ENCODE data around the gene FOXP1.
A peak's percentile ranks its signal among the peaks of the same experiment; 100 is the strongest.
"Not testable (repeated sequence)": the region's sequence is repeated elsewhere in the genome, so short reads cannot be mapped to it uniquely, and the experiment has no call there.

The FOXP1 gene

GRCh38 chr3:71045917-71046282, 537.6 kb downstream of the FOXP1 start:
- no peak for DNase-seq

DNA sequence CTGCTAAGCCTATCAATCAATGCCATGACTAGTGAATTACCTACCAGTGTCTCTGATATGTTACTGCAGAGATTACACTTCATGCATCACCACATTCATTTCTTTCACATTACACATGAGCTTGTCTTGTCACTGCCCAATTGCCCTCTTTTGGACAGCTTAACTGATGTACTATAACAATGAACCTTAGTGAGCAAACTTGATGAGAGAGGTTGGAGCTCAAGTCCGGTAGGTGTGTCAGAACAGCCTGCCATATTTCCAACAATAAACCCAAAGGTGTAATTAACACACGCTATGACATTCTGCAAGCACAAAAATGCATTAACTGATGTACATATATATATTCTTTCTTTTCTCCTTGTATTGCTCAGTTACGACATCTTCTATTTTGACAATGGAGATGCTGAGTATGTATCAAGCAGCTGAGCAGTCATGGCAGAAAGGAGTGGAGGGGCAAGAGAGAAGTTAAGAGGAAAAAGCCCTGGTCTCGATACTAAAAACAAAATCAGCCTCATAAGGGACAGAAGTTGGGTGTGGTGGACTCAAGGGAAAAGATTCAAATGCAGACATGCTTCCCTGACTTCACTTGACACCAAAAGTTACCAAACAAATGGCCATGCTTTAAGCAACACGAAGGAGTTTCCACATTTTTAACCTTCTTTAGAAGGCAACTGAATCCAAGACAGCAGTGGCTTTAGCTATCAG, 538.2 kb downstream of the FOXP1 start:
- DNase-seq: no peak

GRCh38 chr3:71042759-71043158, 540.8 kb downstream of the FOXP1 start:
- no peak for DNase-seq

- DNase-seq: no peak
Measured at GRCh38 chr3:71041371-71041770, 542.2 kb downstream of the FOXP1 start.

DNA sequence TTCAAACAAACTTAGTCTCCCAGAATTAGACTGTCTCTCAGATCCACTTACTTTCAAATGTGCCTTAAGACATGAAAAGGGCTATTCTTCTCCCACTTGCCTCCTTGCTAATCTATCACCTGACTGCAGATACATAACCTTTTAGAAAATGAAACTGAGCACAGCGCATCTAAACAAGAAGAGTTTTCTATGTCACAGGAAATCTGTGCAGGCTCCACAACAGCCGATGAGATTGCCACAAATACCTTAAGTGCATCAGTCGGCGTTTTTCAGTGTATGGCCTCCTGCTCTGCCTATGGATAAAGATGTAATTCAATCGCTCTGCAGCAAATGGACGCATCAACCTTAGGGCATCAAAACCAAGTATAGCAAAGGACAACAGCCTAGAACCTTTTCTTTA, 544.2 kb downstream of the FOXP1 start:
- DNase-seq: peak; percentile 40

DNA sequence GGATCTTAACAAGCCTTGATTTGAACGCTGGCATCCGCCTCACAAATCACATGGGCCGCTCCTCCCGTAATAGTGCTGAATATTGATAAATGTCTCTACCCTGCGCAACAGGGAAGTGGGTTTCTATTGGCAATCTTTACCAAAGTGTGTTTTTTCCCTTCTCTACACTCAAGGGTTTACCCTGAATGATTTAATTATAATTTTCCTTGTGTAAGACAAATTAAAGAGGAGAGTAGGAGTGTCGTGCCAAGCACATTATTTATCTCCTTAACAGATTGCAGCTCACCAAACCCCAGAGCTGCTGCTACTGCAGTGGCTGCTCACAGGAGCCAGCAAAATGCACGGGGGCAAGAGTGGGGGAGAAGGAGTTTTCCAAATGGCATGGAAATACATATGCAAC, 545.8 kb downstream of the FOXP1 start:
- no peak for DNase-seq

- DNase-seq: no peak
Measured at GRCh38 chr3:71035886-71036285, 547.6 kb downstream of the FOXP1 start.

DNA sequence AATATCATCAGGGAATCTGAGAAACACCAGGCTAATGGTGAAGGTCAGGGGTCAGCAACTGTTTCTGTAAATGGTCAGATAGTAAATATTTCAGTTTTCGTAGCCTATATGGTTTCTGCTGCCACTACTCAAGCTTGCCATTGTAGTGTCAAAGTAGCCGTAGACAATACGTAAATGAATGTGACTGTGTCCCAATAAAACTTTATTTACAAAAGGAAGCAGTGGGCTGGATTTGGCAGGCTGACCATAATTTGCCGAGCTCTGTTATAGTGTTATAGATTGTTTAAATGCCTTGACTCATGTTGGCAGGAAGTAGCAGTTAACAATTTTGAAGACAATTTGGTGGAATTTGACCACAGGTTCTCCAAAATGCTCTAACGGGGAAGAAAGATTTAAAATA, 548.2 kb downstream of the FOXP1 start:
- DNase-seq: no peak

DNA sequence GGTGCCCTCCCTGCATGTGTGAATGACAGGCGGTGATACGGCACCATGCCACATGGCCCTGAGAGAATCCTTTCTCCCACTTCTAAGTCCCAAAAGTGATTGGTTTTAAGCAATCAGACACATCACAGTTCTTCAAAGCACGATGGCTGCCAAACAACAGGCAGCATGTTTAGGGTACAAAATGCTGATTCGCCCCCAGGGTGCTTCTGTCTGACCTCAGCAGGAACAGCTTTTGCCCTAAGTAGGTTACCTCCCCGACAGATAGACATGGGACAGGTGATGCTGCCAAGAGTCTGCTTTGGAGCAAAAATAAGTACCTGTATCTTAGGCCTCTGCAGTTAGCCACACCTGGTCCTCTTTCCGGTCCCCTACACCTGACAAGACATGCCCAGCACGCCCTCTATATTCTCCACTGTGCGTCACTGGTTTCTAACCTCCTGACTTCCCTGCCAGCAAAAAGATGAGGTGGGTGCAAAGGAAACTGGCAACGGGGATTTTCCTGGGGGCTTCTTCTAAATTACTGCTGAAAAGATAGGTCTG, 549.8 kb downstream of the FOXP1 start:
- no peak for DNase-seq

DNA sequence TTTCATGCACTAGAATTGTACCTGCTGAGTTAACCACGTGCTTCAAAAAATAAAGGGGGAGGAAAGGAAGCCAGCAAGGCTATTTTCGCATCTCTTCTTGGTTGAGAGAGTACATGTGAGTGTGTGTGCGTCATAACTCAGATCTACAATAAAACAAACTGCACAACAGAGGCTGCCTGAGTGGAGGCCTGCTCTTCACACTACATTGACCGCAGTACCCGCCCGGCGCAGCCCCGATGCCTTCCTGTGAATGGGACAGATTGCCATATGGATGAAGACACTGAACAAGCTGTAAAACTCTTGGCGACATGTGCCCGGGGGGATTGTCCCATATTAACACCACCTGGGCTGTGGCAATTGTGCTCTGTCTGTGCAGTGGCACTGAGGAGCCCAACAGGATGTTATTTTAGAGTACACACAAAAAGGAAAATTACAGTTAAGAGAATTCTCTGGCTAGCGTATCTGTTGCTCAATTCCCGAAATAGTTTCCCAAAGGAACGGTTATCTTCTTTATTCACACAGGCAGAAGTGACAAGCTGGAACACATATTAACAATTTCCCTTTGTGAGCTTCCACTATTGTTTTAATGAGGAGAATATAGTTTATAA, 551.5 kb downstream of the FOXP1 start:
- no peak for DNase-seq

GRCh38 chr3:71031181-71031580, 552.3 kb downstream of the FOXP1 start:
- no peak for DNase-seq

DNA sequence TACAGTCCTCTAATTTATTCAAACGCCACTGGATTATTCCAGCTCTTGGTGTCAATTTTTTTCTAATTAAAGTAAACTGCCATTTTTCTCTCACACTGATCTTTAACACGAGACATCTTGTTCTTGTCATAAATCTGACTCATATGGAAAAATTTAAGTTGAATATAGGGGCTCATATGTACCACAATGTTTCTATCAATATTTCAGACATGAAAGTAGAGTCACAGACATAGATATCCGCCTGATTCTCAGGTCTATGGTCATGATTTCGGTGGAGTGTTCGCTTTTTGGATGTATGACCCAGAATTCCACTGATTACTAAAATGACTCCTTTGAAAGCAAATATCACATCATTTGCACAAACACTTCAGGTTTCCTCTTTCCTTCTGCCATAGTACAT, 552.8 kb downstream of the FOXP1 start:
- DNase-seq: no peak

GRCh38 chr3:71029770-71030169, 553.8 kb downstream of the FOXP1 start:
- DNase-seq: no peak

- no peak for DNase-seq
Measured at GRCh38 chr3:71028802-71029201, 554.7 kb downstream of the FOXP1 start.

- no peak for DNase-seq
Measured at GRCh38 chr3:71028184-71028583, 555.3 kb downstream of the FOXP1 start.

DNA sequence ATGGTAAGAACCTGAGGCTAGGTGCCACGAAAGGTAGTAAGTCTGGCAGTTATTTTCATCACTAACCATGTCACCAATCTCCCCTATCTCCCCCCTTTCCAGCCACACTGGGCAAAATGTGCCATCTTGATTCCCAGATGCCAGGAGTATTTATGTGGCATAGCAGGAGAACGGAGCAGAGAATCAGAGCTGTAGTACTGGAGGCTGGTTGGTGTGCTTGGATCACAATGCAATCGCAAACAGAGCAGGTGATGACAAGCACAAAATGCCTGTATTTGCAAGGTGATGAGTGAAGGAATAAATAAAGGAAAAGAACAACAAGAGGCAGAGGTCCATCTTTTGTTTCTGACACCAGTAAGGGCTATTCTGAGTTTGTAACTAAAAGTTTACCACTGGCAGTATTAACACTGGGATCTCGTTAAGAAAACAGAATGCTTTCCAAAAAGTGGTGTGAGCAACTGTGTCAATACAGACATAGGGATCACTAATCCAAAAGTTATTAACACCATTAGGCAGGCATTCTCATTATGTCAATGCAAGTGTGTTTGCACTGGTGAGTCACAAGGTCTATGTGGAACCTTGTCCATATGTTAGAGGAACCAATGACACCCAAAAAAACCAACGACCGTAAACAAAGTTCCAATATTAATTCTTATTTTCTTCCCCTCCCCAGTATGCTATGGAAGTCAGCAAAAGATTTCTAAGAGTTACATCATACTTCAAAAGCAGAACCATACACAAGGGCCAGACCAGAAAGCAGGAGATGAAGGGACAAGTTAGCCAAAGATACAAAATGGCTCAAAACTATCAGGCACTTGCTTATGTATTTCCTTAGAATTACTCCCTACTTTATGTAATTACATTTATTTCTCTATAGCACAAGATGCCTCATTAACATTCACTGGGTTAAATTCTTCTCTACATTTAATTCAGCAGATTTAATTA, 556.6 kb downstream of the FOXP1 start:
- DNase-seq: no peak

- DNase-seq: no peak
Measured at GRCh38 chr3:71025516-71025915, 558.0 kb downstream of the FOXP1 start.

DNA sequence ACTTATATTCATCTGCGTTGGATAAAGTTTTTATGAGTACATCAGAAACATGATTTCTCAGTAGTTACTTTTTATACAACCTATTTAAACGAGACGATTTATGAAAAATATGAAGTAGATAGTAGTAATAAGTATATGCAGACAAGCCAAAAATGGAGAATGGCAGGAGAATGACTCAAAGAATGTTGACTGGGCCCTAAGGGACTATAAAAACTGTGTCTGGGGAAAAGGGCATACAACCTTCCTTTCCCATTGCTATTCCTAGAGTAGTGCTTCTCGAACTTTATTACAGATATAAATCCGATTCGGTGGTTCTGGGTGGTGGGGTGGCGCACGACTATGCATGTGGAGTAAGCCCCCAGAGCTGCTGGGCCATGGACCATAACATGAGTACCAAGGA, 558.5 kb downstream of the FOXP1 start:
- no peak for DNase-seq

DNA sequence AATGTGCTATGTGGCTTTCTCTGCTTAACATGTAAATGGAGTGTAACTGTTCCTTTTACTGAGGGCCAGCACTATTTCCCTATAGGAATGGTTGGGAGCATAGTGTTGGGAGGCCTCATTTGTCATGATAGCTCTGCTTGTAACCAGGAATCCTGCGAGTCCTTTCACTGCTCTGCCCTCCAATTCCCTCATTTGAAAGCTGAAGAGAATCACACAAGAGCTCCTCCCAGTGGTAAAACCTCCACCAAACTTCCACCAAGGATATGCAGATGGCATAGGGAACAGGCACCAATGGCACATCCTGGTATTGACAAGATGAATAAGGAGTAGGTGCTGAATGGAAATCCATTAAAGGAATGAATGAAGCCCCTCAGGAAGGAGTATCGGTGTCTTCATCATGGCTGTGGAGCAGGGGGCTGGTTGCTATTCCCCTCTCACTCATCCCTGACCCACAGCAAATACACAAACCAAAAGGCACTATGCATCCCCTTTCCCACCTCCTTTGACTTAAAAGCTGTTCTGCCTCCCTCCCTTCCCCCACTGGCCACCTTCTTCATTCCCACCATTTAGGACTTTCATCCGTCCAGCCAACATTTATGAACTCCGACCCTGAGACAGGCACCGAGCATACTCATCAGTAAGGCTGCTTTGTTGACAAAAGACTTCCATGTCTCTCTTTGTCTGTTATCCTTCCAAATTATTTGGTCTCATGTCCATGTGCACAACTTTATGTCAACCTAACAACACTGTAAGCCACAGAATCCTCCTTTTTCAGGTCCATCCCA, 560.8 kb downstream of the FOXP1 start:
- no peak for DNase-seq

DNA sequence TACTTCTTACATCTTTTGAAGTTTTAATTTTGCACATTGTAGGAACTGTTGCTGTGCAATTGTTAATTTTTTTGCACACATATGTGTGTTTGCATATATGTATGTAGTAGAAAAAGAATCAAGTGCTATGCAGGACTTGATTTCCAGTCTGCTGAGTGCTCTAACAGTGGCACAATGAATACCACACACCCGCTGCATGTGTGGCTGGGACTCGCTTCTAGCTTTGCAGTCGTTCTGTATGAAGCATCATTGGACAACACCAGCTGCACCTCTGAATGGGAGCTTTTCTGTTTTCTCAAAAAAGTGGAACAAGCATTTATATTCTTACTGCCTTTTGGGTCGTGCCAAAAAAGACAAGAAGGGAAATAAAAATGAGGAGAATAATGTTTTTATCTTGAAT, 564.7 kb downstream of the FOXP1 start:
- DNase-seq: no peak

DNA sequence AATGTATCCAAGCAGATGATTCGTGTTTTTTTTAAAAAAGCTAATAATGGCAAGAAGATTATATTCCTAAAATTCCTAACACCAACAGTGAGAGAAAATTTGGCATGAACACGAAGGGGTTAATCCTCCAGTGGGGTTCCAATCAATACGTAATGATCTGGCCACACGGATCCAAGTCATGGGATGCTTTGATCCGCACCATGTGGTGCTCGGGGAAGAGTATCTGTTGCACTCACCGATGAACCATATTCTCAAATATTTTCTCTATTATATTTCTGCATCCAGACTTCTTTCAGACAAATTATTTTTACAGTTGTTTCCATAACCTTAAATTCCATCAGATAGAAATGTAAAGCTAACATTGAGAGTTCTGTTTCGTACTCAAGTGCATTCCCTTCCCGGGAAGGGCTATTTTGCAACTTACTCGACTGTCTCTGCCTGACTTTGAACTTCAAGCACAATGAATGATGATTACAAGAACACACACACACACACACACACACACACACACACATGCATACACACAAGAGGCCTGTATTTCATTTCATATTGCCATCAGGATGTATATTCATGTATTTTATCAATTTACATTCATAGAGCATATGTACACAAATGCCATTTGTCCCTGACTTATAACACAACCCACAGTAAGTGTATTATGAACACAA, 567.2 kb downstream of the FOXP1 start:
- no peak for DNase-seq

GRCh38 chr3:71014616-71015015, 568.9 kb downstream of the FOXP1 start:
- not testable (repeated sequence) for DNase-seq
